ENCODE data around the gene PAIP2.

PAIP2 gene

GRCh38 chr5:139341689-139342422, at the start of gene PAIP2:
TSS of gene PAIP2 (plus strand) at chr5:139341854. CDS start at chr5:139363785, 21,931 bp downstream.
- DNase-seq: peak; percentile 95
- peaks cover 23 to 45% of the 10 kb centered on the region in 2 donors for H3K4me1 Mint-ChIP-seq
- H3K36me3 Mint-ChIP-seq: peaks cover 4 to 18% of the 10 kb centered on the region in 2 donors
- H3K27me3 Mint-ChIP-seq: no peaks in the 10 kb centered on the region
- peak within 1 kb of the TSS; percentile 99 for H3K27ac Mint-ChIP-seq
- ATAC-seq (replicated peaks): peak; percentile 88 to 91
- H3K9me3 Mint-ChIP-seq: no peaks in the 10 kb centered on the region
- H3K4me3 Mint-ChIP-seq: peak within 1 kb of the TSS; percentile 95 to 98

- Mint-ChIP-seq H3K4me3 (peak overlapping the region; percentile 90 to 97), H3K9me3 (peaks cover 0 to 1% of the 10 kb centered on the region in 2 donors), H3K4me1 (peaks cover 14 to 40% of the 10 kb centered on the region in 2 donors), H3K27me3 (no peaks in the 10 kb centered on the region), H3K27ac (peak overlapping the region; percentile 100), H3K36me3 (peaks cover 24 to 46% of the 10 kb centered on the region in 2 donors)
- DNase-seq (no peak), ATAC-seq (replicated peaks) (peak in 1 of 2 donors; percentile 6)
Measured at GRCh38 chr5:139293202-139293506, 48.5 kb upstream of the PAIP2 start.

DNA sequence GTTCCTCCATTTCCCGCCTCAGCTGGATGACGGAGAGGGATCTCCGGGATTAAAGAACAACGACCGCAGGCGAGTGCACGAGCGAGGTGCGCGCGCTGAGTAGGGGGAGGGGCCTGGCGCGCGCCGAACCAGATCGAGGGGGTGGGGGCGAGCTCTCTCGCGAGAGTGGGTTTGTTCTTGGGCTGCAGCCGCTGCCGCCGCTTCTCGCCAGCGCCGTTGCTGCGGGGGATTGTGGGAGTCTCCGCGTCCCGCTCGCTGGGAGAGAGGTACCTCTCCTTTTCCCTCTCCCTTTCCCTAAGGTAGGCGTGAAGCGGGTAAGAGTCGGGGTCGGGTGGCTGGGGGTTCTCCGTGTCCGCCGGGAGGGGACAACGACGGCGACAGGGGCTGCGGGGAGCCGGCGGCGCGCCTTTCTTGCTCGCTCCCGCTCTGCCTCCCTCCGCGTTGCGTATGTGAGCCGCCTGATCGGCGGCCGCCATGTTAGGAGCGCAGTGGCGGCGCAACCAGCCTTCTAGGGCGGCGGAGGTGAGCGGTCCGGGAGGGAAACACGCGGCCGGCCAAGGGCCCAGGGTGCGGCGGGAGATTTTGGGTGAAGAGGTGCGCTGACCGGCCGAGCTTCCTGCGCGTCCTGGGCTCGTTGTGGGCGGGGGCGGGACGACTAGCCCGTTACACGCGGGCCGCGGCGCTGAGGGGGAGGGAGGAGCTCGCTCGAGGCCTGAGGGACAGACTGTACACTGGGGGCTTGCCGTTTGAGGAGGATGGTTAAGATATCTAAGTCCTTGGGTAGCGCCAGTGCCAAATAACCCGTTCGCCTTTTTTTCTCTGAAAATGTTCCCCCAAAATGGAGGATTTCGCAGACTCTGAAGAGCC, 47.9 kb upstream of the PAIP2 start, which contains the start of gene MATR3:
Gene MATR3, plus strand, starts transcription at position 234 of the 867 bp plus-strand sequence. CDS start 13,676 bp downstream, outside the sequence.
- peaks cover 20 to 46% of the 10 kb centered on the region in 2 donors for H3K4me1 Mint-ChIP-seq
- peak within 1 kb of the TSS; percentile 90 to 97 for H3K4me3 Mint-ChIP-seq
- H3K27ac Mint-ChIP-seq: peak within 1 kb of the TSS; percentile 100
- H3K9me3 Mint-ChIP-seq: peaks cover 0 to 1% of the 10 kb centered on the region in 2 donors
- DNase-seq (peak; percentile 87), ATAC-seq (replicated peaks) (peak; percentile 85 to 89)
- H3K27me3 Mint-ChIP-seq: no peaks in the 10 kb centered on the region
- peaks cover 23 to 48% of the 10 kb centered on the region in 2 donors for H3K36me3 Mint-ChIP-seq

- H3K36me3 Mint-ChIP-seq: peaks cover 25 to 52% of the 10 kb centered on the region in 2 donors
- H3K9me3 Mint-ChIP-seq: peaks cover 0 to 1% of the 10 kb centered on the region in 2 donors
- H3K4me1 Mint-ChIP-seq: peaks cover 28 to 54% of the 10 kb centered on the region in 2 donors
- peak overlapping the region; percentile 100 for H3K27ac Mint-ChIP-seq
- DNase-seq (peak; percentile 38), ATAC-seq (replicated peaks) (peak; percentile 38 to 41)
- H3K27me3 Mint-ChIP-seq: no peaks in the 10 kb centered on the region
- peak overlapping the region; percentile 90 to 97 for H3K4me3 Mint-ChIP-seq
Measured at GRCh38 chr5:139294374-139295165, 47.1 kb upstream of the PAIP2 start.

- peak overlapping the region; percentile 100 for H3K27ac Mint-ChIP-seq
- H3K27me3 Mint-ChIP-seq: no peaks in the 10 kb centered on the region
- no peak for DNase-seq
- ATAC-seq (replicated peaks): no peak
- H3K4me3 Mint-ChIP-seq: peak overlapping the region; percentile 90 to 97
- peaks cover 19 to 47% of the 10 kb centered on the region in 2 donors for H3K36me3 Mint-ChIP-seq
- H3K4me1 Mint-ChIP-seq: peaks cover 32 to 57% of the 10 kb centered on the region in 2 donors
- no peaks in the 10 kb centered on the region for H3K9me3 Mint-ChIP-seq
Measured at GRCh38 chr5:139295346-139296057, 46.2 kb upstream of the PAIP2 start.

GRCh38 chr5:139296198-139296597, 45.5 kb upstream of the PAIP2 start:
- Mint-ChIP-seq H3K36me3 (peaks cover 17 to 40% of the 10 kb centered on the region in 2 donors), H3K9me3 (no peaks in the 10 kb centered on the region), H3K27me3 (no peaks in the 10 kb centered on the region), H3K4me3 (no peak overlapping the region), H3K4me1 (peaks cover 32 to 63% of the 10 kb centered on the region in 2 donors), H3K27ac (no peak overlapping the region)
- ATAC-seq (replicated peaks): no peak
- no peak for DNase-seq

- Mint-ChIP-seq H3K36me3 (peaks cover 22 to 44% of the 10 kb centered on the region in 2 donors), H3K4me3 (peak overlapping the region; percentile 39 to 57), H3K9me3 (no peaks in the 10 kb centered on the region), H3K27ac (peak overlapping the region; percentile 79), H3K27me3 (no peaks in the 10 kb centered on the region), H3K4me1 (peaks cover 37 to 70% of the 10 kb centered on the region in 2 donors)
- DNase-seq (no peak), ATAC-seq (replicated peaks) (no peak)
Measured at GRCh38 chr5:139296862-139297326, 44.8 kb upstream of the PAIP2 start.

DNA sequence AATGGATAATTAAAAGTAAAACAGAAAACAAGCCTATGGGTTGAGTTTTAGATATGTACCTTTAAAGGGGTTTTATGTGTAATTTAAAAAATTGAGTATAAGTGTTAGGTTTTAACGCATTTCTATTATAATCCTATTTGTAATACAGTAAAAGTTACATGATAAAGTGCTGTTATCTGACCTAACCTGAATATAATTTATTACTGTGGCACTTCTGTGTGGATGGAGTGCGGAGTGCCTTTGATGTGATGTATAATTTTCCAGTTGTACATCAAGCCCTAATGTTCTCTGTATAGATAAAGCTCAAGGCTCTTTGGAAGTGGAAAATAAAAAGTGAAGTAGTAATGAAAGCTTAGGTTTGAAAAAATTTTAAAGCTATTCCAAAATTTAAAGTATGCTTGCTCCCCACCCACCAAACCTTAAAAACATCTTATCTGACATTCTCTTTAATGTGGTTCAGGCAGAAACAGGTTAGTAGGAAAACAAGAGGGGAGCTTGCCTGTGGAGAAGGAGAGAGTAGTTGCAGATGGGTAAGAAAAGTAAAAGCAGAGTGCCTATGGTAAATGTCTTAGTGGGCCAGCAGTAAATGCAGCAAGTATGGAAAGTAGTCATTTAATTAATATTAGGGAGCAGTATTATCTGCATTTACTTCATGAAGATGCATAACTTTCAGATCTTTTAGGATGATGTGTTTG, 44.1 kb upstream of the PAIP2 start:
- DNase-seq (no peak), ATAC-seq (replicated peaks) (no peak)
- peaks cover 39 to 73% of the 10 kb centered on the region in 2 donors for H3K4me1 Mint-ChIP-seq
- peak overlapping the region in 1 of 2 donors; percentile 1 for H3K4me3 Mint-ChIP-seq
- peaks cover 24 to 44% of the 10 kb centered on the region in 2 donors for H3K36me3 Mint-ChIP-seq
- no peak overlapping the region for H3K27ac Mint-ChIP-seq
- H3K9me3 Mint-ChIP-seq: no peaks in the 10 kb centered on the region
- H3K27me3 Mint-ChIP-seq: no peaks in the 10 kb centered on the region

DNA sequence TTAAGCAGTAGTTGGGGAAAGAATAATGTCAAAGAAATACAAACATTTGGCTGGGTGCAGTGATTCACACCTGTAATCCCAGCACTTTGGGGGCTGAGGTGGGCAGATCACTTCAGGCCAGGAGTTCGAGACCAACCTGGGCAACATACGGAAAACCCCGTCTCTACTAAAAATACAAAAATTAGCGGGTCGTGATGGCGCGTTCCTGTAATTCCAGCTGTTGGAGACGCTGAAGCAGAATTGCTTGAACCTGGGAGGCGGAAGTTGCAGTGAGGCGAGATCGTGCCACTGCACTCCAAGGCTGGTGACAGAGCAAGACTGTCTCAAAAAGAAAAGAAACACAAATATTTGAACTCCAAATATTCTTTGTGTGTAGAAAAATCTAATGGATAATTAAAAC, 43.4 kb upstream of the PAIP2 start:
- peak overlapping the region; percentile 40 for H3K27ac Mint-ChIP-seq
- no peak overlapping the region for H3K4me3 Mint-ChIP-seq
- ATAC-seq (replicated peaks) (no peak), DNase-seq (no peak)
- peaks cover 39 to 72% of the 10 kb centered on the region in 2 donors for H3K4me1 Mint-ChIP-seq
- no peaks in the 10 kb centered on the region for H3K9me3 Mint-ChIP-seq
- no peaks in the 10 kb centered on the region for H3K27me3 Mint-ChIP-seq
- peaks cover 24 to 44% of the 10 kb centered on the region in 2 donors for H3K36me3 Mint-ChIP-seq

DNA sequence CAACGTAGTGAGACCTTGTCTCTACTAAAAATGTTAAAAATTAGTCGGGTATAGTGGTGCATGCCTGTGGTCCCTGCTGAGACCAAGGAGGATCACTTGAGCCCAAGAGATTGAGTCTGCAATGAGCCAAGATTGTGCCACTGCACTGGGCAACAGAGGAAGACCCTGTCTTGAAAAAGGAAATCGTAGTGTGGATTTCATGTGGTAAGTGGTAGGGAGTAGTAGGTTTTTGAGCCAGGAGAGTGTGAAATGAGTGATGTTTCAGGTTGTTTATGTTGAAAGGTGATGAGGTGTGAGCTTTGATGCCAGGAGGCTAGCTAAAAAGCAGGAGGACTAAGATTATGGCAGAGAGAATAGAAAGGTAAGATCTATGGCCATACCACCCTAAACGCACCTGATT, 42.2 kb upstream of the PAIP2 start:
- ATAC-seq (replicated peaks): no peak
- Mint-ChIP-seq H3K36me3 (peaks cover 20 to 36% of the 10 kb centered on the region in 2 donors), H3K4me1 (peaks cover 43 to 74% of the 10 kb centered on the region in 2 donors), H3K27ac (peak overlapping the region; percentile 11), H3K27me3 (no peaks in the 10 kb centered on the region), H3K4me3 (no peak overlapping the region), H3K9me3 (no peaks in the 10 kb centered on the region)
- DNase-seq: no peak

DNA sequence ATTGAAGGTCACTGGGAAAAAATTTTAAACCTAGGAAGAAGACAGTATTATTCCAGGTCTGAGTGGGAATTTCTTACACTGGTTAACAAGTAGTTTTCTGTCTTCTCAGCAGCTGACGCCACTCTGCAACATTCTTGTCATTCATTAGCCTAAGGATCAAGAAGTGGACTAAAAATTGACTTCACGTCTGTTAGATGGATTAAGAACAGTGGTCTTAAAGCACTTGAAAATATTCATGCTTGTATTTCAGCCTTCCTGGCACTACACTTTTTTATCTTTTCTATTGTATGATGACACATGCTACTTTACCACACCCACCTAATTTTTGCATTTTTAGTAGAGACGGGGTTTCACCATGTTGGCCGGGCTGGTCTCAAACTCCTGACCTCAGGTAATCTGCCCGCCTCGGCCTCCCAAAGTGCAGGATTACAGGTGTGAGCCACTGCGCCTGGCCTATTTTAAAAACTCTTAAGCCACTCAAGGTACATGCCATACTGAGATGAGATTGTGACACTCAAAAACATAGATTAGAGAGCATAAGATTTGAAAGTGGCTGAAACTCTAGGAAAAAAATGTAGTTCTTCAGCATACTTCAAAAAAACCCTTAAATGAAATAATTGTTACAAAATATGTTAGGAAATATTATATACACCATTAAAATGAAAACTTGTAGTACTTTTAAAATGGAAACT, 39.7 kb upstream of the PAIP2 start:
- peaks cover 46 to 79% of the 10 kb centered on the region in 2 donors for H3K4me1 Mint-ChIP-seq
- no peak for DNase-seq
- H3K4me3 Mint-ChIP-seq: peak overlapping the region in 1 of 2 donors; percentile 6
- no peaks in the 10 kb centered on the region for H3K9me3 Mint-ChIP-seq
- peak overlapping the region; percentile 80 for H3K27ac Mint-ChIP-seq
- peaks cover 12 to 22% of the 10 kb centered on the region in 2 donors for H3K36me3 Mint-ChIP-seq
- H3K27me3 Mint-ChIP-seq: no peaks in the 10 kb centered on the region
- ATAC-seq (replicated peaks): no peak

All from stimulated activated naive B cell treated with anti-CD40 and anti-IgM and Interleukin-4, amounts not matched to agents 10 μg/mL and 1 μg/mL and 100 μg/mL, for 72 hours (primary cell).